ENCODE data around the gene TEX13A. TPM values are rescaled to one million over a fixed set of nuclear protein-coding genes. Genes with fewer than 3 reads are reported as not detected.
A peak's percentile ranks its signal among the peaks of the same experiment; 100 is the strongest.
"Not testable (repeated sequence)": the region's sequence is repeated elsewhere in the genome, so short reads cannot be mapped to it uniquely, and the experiment has no call there.

TEX13A gene
- total and polyA plus RNA-seq, 2 experiments from 2014 or later: not detected

GRCh38 chrX:105263801-105264200 is 43.3 kb upstream of the TEX13A start:
- DNase-seq (ENCODE audit: low read depth in 1 of 2, low spot score in 1 of 2): no peak
- Histone ChIP-seq H3K36me3 (no peaks in the 10 kb centered on the region), H3K27ac (no peak overlapping the region), H3K4me1 (ENCODE audit: low read depth) (no peaks in the 10 kb centered on the region), H3K9me3 (ENCODE audit: low read depth) (no peaks in the 10 kb centered on the region), H3K4me3 (no peak overlapping the region), H3K27me3 (no peaks in the 10 kb centered on the region)
- TF ChIP-seq, protein P1, sequence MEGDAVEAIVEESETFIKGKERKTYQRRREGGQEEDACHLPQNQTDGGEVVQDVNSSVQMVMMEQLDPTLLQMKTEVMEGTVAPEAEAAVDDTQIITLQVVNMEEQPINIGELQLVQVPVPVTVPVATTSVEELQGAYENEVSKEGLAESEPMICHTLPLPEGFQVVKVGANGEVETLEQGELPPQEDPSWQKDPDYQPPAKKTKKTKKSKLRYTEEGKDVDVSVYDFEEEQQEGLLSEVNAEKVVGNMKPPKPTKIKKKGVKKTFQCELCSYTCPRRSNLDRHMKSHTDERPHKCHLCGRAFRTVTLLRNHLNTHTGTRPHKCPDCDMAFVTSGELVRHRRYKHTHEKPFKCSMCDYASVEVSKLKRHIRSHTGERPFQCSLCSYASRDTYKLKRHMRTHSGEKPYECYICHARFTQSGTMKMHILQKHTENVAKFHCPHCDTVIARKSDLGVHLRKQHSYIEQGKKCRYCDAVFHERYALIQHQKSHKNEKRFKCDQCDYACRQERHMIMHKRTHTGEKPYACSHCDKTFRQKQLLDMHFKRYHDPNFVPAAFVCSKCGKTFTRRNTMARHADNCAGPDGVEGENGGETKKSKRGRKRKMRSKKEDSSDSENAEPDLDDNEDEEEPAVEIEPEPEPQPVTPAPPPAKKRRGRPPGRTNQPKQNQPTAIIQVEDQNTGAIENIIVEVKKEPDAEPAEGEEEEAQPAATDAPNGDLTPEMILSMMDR (IDR thresholded peaks at IDR 0.05; ENCODE audit: low read depth, low read length): no peak

DNA sequence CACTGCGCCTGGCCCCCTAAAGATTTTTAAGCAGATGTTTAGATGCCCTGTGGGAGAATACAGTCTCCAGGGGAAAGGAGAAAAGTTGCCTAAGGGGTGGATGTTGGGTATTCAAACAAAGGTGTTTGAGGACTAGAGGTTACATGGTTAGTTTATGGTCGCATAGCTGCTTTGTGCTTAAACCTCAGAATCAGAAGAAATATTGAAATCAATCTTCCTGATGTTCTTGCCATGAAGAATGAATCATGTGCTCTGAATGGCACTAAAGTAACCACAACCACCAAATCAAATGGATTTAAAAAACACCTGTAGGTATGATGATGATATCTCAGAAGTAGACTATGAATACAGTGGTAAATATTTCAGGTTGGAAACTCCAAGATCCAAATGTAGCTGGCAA is 42.7 kb upstream of the TEX13A start:
- Histone ChIP-seq H3K27me3 (no peaks in the 10 kb centered on the region), H3K4me1 (ENCODE audit: low read depth) (no peaks in the 10 kb centered on the region), H3K36me3 (no peaks in the 10 kb centered on the region), H3K4me3 (no peak overlapping the region), H3K9me3 (ENCODE audit: low read depth) (no peaks in the 10 kb centered on the region), H3K27ac (no peak overlapping the region)
- DNase-seq (ENCODE audit: low read depth in 1 of 2, low spot score in 1 of 2): no peak
- TF ChIP-seq, protein P1 (IDR thresholded peaks at IDR 0.05; ENCODE audit: low read depth, low read length): no peak

DNA sequence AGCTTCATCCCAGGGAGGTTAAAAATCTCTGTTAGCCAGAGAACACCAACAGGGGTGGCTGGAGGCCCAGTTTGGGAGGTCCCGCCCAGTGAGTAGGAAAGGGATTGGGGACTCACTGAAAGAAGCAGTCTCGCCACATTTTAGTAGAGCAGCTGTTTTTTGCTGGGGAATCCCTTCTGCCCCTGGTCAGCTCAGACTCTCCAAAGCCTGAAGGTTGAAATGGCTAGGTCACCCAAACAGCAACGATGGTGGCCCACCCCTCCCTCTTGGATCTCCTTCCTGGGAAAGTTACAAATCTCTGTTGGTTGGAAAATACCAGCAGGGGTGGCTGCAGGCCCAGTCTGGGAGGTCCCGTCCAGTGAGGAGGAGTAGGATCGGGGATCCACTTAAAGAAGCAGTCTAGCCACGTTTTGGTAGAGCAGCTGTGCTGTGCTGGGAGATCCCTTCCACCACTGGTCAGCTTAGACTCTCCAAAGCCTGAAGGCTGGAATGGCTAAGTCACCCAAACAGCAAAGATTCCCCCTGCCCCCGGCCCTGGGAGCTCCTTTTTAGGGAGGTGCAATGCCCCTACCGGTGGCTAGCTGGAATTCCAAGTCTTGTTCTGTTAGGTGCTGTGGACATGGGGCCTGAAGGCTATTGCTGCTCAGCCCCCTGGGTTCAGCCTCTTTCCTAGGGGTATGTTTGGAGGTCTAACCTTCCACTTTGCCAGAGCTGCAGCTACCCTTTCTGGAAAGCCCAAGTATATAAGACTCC is 40.0 kb upstream of the TEX13A start:
- no peak for DNase-seq (ENCODE audit: low read depth in 1 of 2, low spot score in 1 of 2)
- Histone ChIP-seq H3K36me3 (no peaks in the 10 kb centered on the region), H3K4me3 (no peak overlapping the region), H3K27ac (no peak overlapping the region), H3K4me1 (ENCODE audit: low read depth) (no peaks in the 10 kb centered on the region), H3K27me3 (no peaks in the 10 kb centered on the region), H3K9me3 (ENCODE audit: low read depth) (no peaks in the 10 kb centered on the region)
- TF ChIP-seq, protein P1 (IDR thresholded peaks at IDR 0.05; ENCODE audit: low read depth, low read length): no peak

- Histone ChIP-seq H3K27ac (no peak overlapping the region), H3K9me3 (ENCODE audit: low read depth) (no peaks in the 10 kb centered on the region), H3K27me3 (no peaks in the 10 kb centered on the region), H3K4me3 (no peak overlapping the region), H3K4me1 (ENCODE audit: low read depth) (no peaks in the 10 kb centered on the region), H3K36me3 (no peaks in the 10 kb centered on the region)
- peak in 1 of 2 donors; percentile 6 for DNase-seq (ENCODE audit: low read depth in 1 of 2, low spot score in 1 of 2)
- TF ChIP-seq, protein P1 (IDR thresholded peaks at IDR 0.05; ENCODE audit: low read depth, low read length): no peak
Observed at GRCh38 chrX:105241056-105241455, 20.6 kb upstream of the TEX13A start.

- DNase-seq (ENCODE audit: low read depth in 1 of 2, low spot score in 1 of 2); H3K4me3 ChIP-seq; H3K36me3 ChIP-seq; H3K9me3 ChIP-seq (ENCODE audit: low read depth); H3K27ac ChIP-seq; H3K4me1 ChIP-seq (ENCODE audit: low read depth); H3K27me3 ChIP-seq: not testable (repeated sequence)
Observed at GRCh38 chrX:105237407-105237806, 16.9 kb upstream of the TEX13A start.

DNA sequence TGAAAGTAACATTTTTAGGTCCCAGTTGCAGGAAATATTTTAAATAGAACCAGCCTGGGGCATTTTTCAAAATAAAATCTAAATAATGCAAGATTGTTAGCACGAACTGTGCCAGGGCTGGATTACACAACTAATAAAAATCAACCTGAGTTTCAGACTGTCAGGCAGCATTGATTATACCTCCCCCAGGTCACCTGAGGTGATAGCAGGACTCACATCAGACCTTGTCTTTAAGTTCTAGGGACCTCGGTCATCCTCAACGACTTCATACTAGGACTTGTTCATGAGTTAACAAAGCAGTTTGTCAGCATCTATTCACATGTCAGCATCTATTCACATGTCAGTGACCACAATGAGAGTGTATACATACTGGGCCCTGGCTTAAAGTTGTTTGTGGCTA is 8.7 kb upstream of the TEX13A start:
- H3K27ac ChIP-seq: no peak overlapping the region
- no peak overlapping the region for H3K4me3 ChIP-seq
- DNase-seq (ENCODE audit: low read depth in 1 of 2, low spot score in 1 of 2): no peak
- no peaks in the 10 kb centered on the region for H3K9me3 ChIP-seq (ENCODE audit: low read depth)
- TF ChIP-seq, protein P1 (IDR thresholded peaks at IDR 0.05; ENCODE audit: low read depth, low read length): no peak
- H3K4me1 ChIP-seq (ENCODE audit: low read depth): no peaks in the 10 kb centered on the region
- no peaks in the 10 kb centered on the region for H3K27me3 ChIP-seq
- no peaks in the 10 kb centered on the region for H3K36me3 ChIP-seq

Measured in cardiac muscle cell (in vitro differentiated cells and primary cell).